Amniotic epithelial cell (primary cell): Measurements from ENCODE around the gene ZNF407.

Source experiments
- DNase-seq: peaks from one replicate; pipeline ENCODE4 v3.0.0-alpha.2; 2010; ENCODE audit warnings: low read depth

The ZNF407 gene

DNA sequence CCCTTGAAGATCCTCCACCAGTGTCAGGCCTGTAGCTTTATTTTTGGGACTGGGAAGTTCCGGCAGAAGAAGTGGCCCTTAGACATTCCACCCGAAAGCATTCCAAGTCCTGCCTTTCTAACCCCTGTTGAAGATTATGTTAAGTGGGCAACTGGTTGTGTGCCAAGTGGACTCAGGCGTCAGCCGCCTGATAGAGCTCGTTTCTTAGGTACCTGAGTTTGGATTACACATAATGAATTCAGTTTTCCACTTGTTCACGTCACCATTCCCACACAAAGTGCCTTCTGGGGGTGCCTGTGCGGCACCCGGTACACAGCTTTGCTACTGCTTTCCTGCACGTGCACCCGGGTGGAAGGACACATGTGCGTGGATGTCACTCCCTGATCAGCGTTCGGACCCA, 454.8 kb downstream of the ZNF407 start:
- no peak for DNase-seq

DNA sequence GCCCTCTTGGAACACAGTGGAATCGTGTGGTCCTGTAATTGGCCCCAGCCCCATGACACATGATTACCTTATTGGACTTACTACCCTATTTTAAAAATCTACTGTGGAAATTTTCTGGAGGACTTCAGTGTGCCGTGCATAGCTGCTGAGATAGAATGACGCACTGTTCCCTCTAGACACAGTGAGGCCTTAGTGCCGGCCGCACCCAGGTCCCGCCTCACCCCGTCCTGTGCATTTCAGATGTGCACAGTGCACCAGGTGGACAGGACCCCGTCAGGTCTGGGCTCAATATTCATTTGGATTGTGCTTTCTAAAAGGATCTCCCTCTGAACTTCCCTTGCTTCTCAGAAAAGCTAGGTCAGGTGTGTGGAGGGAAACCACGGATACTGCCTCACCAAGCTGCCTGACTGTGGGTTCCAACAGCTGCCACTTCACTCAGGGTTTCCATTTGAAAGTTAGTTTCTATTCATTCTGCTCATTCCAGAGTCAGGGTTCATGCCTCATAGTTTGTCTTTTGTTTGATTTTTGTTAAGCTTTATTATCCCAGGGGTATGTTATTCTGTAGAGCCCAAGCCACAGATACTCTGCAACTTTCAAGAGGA, 455.5 kb downstream of the ZNF407 start:
- no peak for DNase-seq

DNA sequence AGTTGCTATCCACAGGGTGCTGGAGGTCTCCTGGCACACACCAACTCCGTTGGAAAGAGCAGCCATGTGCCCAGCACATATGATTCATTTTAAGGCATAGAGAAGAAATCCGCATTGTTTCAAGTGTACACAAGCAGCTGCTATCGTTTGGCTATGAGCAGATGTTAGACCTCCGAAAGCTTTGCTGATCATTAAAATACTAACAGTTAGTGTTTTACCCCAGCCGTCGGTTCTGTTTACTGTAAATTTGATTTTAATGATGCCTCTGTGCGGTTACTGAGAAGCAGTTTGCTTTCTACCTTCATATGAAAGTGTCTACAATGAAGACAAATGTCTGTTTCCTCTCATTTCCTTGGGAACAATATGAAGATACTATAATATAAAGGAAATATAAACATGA, 456.4 kb downstream of the ZNF407 start:
- no peak for DNase-seq

DNA sequence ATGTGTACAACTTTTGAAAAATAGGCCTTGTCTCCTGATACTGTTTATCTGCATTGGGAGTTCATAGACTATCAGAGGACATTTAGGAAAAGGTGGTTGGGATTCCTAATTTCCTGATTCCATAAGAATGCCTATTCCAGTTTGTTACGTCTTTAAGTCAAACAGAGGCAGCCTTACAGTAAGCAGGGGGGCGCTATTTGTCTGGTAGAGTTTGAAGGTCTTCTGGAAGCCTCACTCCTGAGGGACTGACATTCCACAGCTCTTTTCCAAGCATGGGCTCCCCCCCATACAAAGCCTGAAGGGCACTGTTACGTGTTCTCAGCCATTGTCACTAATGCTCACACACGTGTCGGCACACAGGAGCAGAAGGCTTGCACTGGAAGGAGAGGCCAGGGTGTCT, 456.9 kb downstream of the ZNF407 start:
- no peak for DNase-seq

DNA sequence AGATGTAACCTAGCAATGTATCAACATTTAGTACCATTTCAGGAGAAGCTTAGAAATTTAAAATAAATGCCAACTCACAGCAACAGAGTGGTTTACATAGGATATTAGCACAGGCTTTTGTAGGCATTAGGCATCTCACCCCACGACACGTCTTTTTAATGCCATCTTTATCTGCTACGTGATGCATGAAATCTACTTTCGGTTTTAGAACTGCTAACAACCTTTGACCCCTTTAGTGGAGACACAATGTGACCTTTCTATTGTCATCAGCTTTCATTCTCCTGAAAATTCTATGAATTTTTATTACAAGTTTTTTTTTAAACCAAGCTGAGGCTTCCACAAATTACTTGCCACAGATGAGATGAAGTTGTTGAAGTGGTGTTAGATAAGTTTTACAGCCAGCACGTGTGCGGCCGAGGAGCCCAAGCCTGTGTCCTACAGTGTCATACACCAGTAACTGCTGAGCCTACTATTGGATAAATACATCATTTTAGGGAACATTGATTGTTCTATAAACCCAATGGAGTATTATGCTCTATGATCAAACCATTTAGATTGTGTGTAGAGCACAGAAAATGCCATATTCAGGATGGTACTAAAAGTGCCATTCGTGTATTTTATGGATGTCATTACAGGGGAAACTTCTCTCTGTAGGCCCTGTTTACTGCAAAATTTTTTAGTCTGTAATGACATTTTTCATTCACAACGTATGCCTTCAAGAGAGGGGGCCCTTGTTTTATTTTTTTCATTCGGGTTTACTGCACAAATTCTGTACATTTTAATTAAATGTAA, 459.7 kb downstream of the ZNF407 start:
- DNase-seq: no peak

DNA sequence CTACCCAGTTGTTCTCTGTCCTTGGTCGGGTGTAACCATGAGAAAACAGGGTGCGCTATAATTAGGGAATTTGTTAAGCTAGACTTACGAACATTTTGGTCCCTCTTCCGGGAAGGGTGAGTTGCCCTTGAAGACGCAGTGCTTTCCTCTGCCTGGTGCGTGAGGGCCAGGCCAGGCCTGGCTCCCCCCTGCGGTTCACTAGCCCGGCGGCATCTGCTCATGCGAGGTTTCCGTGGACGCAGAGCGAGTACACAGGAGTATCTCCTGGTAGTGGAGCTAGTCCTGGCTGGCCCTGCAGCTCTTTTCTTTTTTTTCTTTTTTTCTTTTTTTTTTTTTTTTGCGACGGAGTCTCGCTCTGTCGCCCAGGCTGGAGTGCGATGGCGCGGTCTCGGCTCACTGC, 462.5 kb downstream of the ZNF407 start:
- DNase-seq: no peak

DNA sequence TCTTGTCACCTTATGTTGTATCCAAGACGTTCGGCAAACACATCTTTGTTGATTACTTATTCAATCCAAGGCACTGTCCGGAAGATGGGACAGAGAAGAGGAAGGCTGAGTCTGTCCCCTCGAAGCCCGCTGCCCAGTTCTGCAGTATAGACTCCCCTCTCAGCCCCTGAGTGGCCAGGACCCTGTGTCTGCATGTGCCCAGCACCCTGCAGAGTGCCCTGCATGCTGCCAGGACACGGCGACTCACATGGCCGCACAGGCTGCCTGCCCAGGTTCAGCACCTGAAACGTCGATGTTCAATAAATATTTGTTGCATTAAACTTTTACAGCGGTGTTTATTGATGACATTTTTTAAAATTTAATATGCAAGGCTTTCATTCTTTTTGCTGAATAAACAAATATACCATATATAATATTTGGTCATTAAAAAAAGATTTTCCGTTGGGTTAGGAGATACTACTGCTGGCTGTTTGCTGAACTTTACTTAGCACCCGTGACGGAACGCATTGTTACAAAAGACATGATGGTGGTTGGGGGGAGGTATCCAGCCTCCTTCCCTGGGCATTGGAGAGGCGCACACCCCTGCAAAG, 464.7 kb downstream of the ZNF407 start:
- no peak for DNase-seq

DNA sequence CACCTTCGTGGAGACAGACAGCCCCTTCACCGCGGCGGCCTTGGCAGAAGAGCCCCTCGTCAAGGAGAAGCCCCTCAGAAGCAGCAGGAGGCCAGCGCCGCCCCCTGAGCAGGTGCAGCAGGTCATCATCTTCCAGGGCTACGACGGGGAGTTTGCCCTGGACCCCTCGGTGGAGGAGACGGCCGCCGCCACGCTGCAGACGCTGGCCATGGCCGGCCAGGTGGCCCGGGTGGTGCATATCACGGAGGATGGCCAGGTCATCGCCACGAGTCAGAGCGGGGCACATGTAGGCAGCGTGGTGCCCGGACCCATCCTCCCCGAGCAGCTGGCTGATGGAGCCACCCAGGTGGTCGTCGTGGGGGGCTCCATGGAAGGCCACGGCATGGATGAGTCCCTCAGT, 465.5 kb downstream of the ZNF407 start:
- DNase-seq: no peak

DNA sequence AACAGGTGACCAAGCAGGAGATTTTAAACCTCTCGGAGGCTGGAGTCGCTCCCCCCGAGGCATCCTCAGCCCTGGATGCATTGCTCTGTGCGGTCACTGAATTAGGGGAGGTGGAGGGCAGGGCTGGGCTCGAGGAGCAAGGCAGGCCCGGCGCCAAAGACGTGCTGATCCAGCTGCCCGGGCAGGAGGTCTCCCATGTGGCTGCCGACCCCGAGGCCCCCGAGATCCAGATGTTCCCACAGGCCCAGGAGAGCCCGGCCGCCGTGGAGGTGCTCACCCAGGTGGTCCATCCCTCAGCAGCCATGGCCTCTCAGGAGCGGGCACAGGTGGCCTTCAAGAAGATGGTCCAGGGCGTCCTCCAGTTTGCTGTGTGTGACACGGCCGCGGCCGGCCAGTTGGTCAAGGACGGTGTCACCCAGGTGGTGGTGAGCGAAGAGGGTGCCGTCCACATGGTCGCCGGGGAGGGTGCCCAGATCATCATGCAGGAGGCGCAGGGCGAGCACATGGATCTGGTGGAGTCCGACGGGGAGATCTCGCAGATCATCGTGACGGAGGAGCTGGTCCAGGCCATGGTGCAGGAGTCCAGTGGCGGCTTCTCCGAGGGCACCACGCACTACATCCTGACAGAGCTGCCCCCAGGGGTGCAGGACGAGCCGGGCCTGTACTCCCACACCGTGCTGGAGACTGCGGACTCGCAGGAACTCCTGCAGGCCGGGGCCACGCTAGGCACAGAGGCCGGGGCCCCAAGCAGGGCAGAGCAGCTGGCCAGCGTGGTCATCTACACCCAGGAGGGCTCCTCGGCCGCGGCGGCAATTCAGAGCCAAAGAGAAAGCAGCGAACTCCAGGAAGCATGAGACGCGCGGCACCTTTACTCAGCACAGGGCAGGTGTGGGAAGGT, 466.2 kb downstream of the ZNF407 start:
- no peak for DNase-seq

DNA sequence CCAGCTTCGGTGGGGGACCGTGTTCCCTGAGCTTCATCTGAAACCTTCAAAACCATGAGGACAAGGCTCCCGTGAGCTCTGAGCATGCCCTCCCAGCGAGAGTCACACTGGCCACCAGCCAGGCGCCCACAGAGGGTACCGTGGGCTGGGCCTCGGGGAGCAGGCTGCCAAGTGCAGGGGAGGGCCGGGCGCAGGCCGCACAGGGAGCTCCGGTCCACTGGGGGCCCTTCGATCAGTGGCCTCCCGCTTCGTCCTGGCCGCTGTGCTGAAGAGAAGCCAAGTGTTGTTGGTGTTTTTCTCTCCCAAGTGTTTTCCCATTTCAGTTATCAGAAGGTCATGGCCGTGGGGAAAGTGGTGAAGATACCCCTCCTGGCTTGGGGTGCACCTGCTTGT, 466.8 kb downstream of the ZNF407 start:
- DNase-seq: no peak

DNA sequence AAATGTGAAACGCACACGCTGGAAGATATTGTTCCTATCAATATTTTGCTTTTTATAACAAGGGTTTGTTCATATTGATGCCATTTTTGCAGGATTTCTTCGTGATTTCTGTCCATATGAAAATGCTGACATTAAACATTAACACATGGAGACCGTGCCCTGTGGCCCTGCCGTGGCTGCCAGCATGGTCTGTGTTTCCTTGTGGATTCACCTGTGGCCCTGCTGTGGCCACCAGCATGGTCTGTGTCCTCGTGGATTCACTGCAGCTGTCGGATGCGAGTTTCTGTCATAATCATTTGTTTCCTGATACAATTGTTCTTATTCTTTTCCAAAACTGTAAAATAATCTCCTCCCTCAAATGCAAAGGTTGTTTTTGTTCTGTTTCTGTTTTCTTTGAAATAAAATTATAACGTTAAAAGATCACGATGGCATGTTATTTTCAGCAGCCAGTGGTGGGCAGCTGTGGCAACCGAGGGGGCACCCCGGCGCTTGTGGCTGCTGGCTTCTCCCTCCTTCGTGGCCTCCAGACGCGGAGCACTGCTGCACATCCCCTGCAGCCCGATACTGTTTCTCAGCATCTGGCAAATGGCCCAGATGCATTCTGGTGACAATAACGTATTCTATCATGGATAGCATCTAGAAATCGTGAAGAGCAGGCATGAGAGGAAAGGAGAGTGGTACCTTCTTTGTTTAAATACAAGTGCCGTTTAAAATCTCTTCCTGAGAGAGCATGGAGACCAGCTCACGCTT, 467.8 kb downstream of the ZNF407 start:
- DNase-seq: no peak

DNA sequence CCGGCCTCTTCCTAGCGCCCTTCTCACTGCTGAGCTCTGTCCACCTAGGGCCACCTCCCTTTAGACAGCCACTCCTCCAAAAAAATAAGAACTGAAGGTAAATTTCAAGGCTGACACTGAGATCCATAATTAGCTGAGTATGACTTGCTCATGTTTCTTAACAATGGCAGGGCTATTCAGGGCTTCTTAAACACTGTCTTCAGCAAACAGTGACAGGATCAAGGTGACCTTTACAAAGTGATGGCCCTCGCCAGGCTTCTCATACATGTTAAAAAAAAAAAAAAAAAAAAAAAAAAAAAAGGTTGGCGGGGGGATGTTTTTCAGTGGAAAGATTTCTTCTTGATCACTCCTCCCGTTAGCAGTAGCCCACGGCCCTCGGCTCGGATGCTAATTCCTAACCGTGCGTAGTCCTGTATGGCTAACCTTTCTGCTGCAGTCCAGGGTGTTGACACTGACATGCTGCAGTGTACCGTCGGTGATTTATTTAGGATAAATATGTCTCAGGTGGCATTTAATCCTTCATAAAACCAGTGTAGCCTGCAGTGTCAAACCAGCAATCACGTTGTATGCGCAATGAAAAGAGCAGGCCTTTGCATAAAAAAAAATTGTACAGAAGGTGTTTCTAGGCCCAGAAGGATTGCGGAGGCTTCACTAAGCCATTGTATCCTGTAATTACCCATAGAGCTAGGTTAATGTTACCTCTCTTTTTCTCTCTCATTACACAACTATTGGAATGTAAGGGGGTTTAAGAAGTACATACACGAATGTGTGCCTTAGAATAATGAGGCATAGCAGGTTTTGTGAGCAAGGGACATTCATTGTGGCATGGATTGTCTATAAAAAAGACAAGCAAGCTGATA, 468.6 kb downstream of the ZNF407 start:
- DNase-seq: no peak

DNA sequence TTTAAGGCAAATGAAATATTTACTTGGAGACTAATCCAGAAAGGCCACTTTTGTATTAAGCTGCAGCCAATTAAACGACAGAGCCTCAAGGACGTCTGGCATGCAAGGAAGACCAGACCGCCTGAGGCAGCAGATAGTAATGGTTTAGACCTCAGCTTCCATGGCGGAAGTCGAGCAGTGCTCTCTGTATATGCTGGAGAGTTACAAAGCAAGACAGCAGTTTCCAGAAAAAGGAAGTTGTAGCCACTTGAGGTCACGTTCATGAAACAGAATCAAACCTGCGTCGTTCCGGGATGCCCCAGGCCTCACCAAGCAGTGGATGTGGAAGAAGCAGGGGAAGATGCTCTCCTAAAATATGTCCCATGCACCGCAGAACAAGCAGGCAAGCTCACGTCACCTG, 469.3 kb downstream of the ZNF407 start:
- DNase-seq: no peak

DNA sequence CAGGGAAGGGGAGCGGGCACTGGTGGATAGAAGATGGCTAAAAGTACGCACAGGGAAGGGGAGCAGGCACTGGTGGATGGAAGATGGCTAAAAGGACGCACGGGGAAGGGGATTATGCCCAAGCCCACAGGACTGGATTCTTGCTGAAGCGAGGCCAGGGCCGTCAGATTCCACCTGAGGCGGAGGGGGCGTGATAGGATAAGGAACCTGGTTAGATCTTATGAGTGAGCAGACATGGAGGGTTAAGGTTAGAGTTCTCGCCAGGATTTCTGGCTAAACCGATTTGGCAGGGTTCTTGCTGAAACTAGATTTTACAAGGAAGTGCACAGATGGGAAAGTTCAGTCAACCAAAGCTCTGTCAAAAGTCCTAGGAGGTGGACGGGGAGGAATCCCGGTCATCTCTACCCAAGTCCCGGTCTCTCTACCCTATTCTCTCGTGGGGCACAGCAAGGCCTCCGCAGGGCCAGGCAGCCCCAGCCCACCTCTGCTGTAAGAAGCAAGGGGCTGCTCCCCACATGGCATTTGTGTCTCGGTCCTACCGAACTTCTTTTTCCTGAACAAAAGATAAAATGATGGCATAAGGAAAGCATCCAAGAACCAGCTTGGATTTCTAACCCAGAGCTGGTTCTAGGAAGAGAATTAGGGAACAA, 470.5 kb downstream of the ZNF407 start:
- DNase-seq: no peak

DNA sequence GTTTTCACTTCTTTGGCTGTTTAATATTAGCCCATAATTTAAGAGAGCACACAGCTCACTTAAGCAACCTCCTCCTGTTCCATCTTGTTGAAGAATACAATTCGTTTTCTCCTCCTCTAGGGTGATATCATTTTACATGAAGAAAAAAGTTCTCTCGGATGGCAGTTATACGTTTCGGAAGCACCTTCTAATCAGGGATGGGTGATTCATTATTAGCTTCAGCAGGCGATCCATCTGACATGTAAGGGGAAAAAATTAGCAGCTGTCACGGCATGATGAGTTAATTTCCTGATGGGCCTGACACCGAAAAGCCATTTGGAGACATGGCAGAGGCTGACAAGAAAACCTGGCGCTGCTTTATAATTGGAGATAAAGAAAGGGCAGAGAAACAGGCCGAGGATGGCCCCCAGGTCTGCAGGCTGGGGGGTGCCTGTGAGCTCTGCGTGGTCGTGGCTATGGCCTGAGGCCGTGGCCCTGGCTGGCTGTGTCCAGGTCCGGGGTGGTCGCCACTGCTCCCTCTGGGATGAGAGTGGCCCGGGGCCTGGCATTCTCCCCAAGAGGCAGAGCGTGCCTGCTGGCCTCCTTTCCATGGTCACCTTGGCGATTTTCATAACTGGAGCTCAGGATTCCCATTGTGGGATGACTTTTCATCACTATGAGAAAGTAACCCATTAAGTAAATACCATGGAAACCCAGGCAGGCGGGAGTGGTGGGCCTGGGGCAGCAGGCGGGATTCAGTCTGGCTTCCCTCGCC, 471.2 kb downstream of the ZNF407 start:
- no peak for DNase-seq

DNA sequence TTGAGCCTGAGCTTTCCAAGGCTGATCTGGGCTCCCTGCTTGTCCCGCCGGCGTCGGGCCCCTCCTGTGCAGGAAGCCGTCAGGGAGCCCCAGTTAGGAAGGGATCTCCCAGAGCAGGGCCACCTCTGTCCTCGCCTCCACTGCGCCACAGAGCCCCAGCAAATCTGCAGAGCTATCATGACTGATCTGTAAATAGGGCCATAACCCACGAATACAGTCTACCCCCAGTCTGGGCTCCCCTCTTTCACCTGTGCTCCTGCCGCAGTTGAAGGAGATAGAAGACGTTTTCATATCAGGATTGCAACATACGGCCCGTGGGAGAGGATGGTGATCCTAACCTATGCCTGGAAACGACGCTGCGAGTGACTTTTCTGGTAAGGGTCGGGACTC, 472.6 kb downstream of the ZNF407 start:
- no peak for DNase-seq

DNA sequence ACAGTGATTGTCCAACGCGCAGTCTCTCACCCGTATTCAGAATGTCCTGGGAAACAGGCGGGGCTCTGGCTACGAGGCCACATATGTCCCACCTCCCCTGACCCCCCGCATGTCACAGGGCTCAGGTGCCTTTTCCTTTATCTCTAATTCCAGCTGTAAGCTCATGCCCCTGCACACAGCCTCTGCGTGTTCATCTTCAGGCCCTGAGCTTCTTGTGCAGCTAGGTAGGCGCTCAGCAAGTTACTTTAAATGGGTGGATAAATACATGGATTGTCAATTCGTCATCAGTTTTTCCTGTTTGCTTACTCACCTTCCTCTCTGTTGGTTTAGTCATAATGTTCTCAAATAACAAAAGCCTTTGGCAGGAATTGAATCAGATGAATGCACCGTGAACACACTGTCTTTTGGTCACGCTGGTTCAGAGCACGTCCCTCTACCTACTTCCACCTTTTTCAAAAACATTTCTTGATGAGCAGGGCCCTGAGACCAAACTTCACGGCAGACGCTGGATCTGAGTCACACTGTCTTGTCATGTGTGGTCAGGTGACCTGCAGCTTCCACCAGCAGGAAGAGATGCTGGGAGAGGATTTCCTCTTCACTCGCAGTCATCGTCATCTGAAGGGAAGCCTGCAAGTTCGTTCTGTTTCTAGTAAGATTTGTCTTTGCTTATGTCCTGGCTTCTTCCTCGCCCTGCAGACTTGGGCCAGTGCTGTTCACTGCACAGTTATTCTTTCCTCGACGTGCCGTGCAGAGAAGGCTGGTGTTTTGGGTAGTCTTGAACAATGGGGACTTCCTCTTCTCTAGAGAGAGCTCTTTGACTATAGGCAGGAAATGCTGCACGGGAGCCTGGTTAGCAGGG, 473.2 kb downstream of the ZNF407 start:
- peak; percentile 57 for DNase-seq

DNA sequence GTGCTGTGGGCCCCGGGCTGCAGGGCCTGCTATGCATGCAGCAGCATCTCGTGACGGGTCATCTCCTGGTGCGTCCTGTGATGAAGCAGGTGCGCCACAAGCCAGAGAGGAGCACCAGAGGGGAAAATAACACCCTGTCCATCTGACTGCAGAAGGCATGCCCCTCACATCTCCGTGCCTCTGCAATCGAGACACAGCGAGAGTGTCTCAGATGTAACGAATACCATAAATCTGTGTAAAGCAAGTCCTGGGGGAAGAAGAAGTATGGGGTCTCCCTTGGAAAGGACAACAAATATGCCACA, 473.8 kb downstream of the ZNF407 start:
- DNase-seq: no peak
